ENCODE measurements around the gene FUCA1. TPM values are rescaled to one million over a fixed set of nuclear protein-coding genes. Genes with fewer than 3 reads are reported as not detected.
"Not testable (repeated sequence)": the region's sequence is repeated elsewhere in the genome, so short reads cannot be mapped to it uniquely, and the experiment has no call there.

Gene FUCA1
- total and polyA plus RNA-seq, 4 donors, result 20.2 to 39.1 (median 26.9) TPM

DNA sequence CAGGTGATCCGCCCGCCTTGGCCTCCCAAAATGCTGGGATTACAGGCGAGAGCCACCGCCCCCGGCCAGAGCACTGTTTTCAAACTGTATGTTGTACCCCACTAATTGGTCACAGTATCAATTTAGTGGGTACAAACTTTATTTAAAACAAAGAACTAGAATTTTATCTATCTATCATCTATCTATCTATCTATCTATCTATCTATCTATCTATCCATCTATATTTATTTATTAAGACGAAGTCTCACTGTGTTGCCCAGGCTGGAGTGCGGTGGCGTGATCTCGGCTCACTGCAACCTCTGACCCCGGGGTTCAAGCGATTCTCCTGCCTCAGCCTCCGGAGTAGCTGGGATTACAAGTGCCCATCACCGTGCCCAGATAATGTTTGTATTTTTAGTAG lies 41.5 kb downstream of the FUCA1 start:
- not testable (repeated sequence) for H3K36me3 ChIP-seq (ENCODE audit: control insufficient read depth, insufficient read depth, low read length); H3K9me3 ChIP-seq (ENCODE audit: control insufficient read depth, insufficient read depth, low read length); H3K4me3 ChIP-seq (ENCODE audit: low read depth, low read length); H3K27ac ChIP-seq (ENCODE audit: low read depth, low read length); H3K27me3 ChIP-seq (ENCODE audit: control insufficient read depth, insufficient read depth, low read length); DNase-seq (ENCODE audit: low read depth in 4 of 6, low spot score in 6 of 6); H3K4me1 ChIP-seq (ENCODE audit: control insufficient read depth, insufficient read depth, low read length)
- 95% methylated on average over 8 of the region's 13 CpGs for WGBS (ENCODE audit: insufficient coverage)

DNA sequence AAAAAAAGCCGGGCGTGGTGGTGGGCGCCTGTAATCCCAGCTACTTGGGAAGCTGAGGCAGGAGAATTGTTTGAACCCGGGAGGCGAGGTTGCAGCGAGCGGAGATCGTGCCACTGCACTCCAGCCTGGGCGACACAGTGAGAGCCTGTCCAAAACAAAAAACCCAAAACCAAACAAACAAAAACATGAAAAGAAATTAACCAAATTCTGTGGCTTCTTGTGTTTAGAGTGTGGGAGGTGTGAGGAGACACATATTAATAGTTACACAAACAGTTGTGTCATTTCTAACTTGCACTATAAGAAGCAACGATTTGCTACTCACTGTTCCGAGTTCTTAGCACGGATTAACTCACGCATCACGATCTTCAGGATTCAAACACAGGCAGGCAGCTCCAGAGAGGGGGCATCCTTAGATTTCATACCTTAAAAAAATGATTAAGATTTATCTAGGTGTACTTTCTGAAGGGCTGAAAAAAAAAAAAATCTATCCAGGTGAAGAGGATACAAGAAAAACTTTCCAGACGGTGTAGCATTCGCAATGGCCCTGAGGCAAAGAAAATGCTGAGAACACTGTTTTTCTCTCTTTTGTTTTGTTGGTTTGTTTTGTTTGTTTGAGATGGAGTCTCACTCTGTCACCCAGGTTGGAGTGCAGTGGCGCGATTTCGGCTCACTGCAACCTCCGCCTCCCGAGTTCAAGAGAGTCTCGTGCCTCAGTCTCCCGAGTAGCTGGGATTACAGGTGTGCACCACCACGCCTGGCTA lies 42.1 kb downstream of the FUCA1 start:
- Histone ChIP-seq H3K27me3 (ENCODE audit: control insufficient read depth, insufficient read depth, low read length) (no peaks in the 10 kb centered on the region), H3K36me3 (ENCODE audit: control insufficient read depth, insufficient read depth, low read length) (no peaks in the 10 kb centered on the region), H3K4me1 (ENCODE audit: control insufficient read depth, insufficient read depth, low read length) (peaks cover 4% of the 10 kb centered on the region), H3K4me3 (ENCODE audit: low read depth, low read length) (peak overlapping the region; percentile 93), H3K9me3 (ENCODE audit: control insufficient read depth, insufficient read depth, low read length) (no peaks in the 10 kb centered on the region), H3K27ac (ENCODE audit: low read depth, low read length) (no peak overlapping the region)
- peak in 2 of 6 donors; percentile 11 to 18 for DNase-seq (ENCODE audit: low read depth in 4 of 6, low spot score in 6 of 6)
- 78% methylated on average over 14 of the region's 24 CpGs for WGBS (ENCODE audit: insufficient coverage)

DNA sequence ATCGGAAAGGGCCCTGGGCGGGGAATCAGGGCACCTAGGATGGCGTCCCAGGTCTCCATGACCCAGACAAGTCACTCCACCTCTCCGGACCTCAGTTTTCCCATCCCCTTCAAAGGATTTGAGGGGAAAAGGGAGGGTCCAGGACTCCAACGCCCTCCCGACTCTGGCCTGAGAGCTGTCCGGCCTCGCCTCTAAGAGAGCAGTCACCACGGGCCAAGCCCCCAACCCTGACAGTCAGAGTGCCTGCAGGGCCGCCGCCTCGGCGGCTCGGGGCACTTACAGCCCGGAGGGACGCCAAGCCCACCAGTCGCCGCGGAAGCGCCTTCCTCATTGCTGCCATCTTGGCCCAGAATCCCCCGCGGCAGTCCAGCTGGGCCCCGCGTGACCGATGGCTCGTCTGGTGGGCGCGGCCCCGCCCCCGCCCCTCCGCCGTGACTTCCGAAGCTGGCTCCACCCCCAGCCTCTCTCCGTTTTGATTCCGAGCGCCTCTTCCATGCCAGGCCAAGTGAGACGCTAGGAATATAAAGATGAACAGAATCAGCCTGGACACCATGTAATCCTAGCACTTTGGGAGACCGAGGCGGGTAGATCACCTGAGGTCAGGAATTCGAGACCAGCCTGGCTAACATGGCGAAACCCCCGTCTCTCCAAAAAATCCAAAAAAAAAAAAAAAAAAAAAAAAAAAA lies 42.9 kb downstream of the FUCA1 start, which contains the start of gene HMGCL:
Gene HMGCL (minus strand): TSS at position 354 of the 686 bp plus-strand sequence. CDS start 14 bp downstream, at position 340.
- no peaks in the 10 kb centered on the region for H3K9me3 ChIP-seq (ENCODE audit: control insufficient read depth, insufficient read depth, low read length)
- H3K4me3 ChIP-seq (ENCODE audit: low read depth, low read length), result peak within 1 kb of the TSS; percentile 93
- WGBS (ENCODE audit: insufficient coverage), result 0% methylated on average over 25 of the region's 42 CpGs
- no peaks in the 10 kb centered on the region for H3K27me3 ChIP-seq (ENCODE audit: control insufficient read depth, insufficient read depth, low read length)
- peak; percentile 80 to 98 (median 86) for DNase-seq (ENCODE audit: low read depth in 4 of 6, low spot score in 6 of 6)
- peak within 1 kb of the TSS; percentile 90 for H3K27ac ChIP-seq (ENCODE audit: low read depth, low read length)
- peaks cover 4% of the 10 kb centered on the region for H3K4me1 ChIP-seq (ENCODE audit: control insufficient read depth, insufficient read depth, low read length)
- H3K36me3 ChIP-seq (ENCODE audit: control insufficient read depth, insufficient read depth, low read length), result no peaks in the 10 kb centered on the region

DNA sequence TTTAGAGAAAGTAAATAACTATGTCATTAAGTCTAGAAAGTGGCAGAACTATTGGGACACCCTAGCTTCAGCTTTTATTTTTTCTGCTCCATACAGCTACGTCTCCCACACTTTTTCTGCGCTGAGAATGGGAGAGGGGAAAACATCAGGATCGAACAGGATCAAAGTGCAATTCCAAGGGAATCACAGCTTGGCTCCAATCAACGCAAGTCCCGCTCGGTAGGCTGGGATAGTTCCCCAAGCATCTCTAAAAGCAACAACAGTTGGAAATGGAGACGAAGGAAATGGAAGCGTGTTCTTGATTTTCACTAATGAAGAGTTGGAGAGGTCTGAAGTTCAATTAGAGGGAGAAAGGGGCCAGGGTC lies 43.4 kb downstream of the FUCA1 start:
- Histone ChIP-seq H3K27ac (ENCODE audit: low read depth, low read length) (peak overlapping the region; percentile 90), H3K36me3 (ENCODE audit: control insufficient read depth, insufficient read depth, low read length) (no peaks in the 10 kb centered on the region), H3K9me3 (ENCODE audit: control insufficient read depth, insufficient read depth, low read length) (no peaks in the 10 kb centered on the region), H3K27me3 (ENCODE audit: control insufficient read depth, insufficient read depth, low read length) (no peaks in the 10 kb centered on the region), H3K4me1 (ENCODE audit: control insufficient read depth, insufficient read depth, low read length) (peaks cover 4% of the 10 kb centered on the region), H3K4me3 (ENCODE audit: low read depth, low read length) (peak overlapping the region; percentile 93)
- WGBS (ENCODE audit: insufficient coverage), result 0% methylated on average over 3 of the region's 8 CpGs
- DNase-seq (ENCODE audit: low read depth in 4 of 6, low spot score in 6 of 6), result peak in 1 of 6 donors; percentile 12

- WGBS (ENCODE audit: insufficient coverage), result 86% methylated on average over 6 of the region's 7 CpGs
These were observed 44.3 kb downstream of the FUCA1 start for GRCh38 chr1:23823767-23824166.

GRCh38 chr1:23817633-23818032 lies 50.5 kb downstream of the FUCA1 start:
- WGBS (ENCODE audit: insufficient coverage), result 88% methylated on average over 2 of the region's 3 CpGs

More at GRCh38 chr1:23823767-23824166, 44.3 kb downstream of the FUCA1 start:
- Histone ChIP-seq H3K27me3 (ENCODE audit: control insufficient read depth, insufficient read depth, low read length) (no peaks in the 10 kb centered on the region), H3K27ac (ENCODE audit: low read depth, low read length) (no peak overlapping the region), H3K4me3 (ENCODE audit: low read depth, low read length) (no peak overlapping the region), H3K36me3 (ENCODE audit: control insufficient read depth, insufficient read depth, low read length) (no peaks in the 10 kb centered on the region), H3K9me3 (ENCODE audit: control insufficient read depth, insufficient read depth, low read length) (no peaks in the 10 kb centered on the region), H3K4me1 (ENCODE audit: control insufficient read depth, insufficient read depth, low read length) (peaks cover 4% of the 10 kb centered on the region)
- DNase-seq (ENCODE audit: low read depth in 4 of 6, low spot score in 6 of 6), result no peak

GRCh38 chr1:23816906-23817305 lies 51.2 kb downstream of the FUCA1 start:
- no peaks in the 10 kb centered on the region for H3K9me3 ChIP-seq (ENCODE audit: control insufficient read depth, insufficient read depth, low read length)
- peaks cover 28% of the 10 kb centered on the region for H3K36me3 ChIP-seq (ENCODE audit: control insufficient read depth, insufficient read depth, low read length)
- H3K27ac ChIP-seq (ENCODE audit: low read depth, low read length), result no peak overlapping the region
- H3K4me1 ChIP-seq (ENCODE audit: control insufficient read depth, insufficient read depth, low read length), result no peaks in the 10 kb centered on the region
- no peaks in the 10 kb centered on the region for H3K27me3 ChIP-seq (ENCODE audit: control insufficient read depth, insufficient read depth, low read length)
- H3K4me3 ChIP-seq (ENCODE audit: low read depth, low read length), result no peak overlapping the region
- DNase-seq (ENCODE audit: low read depth in 4 of 6, low spot score in 6 of 6), result peak in 1 of 6 donors; percentile 23

More at GRCh38 chr1:23817633-23818032, 50.5 kb downstream of the FUCA1 start:
- H3K4me1 ChIP-seq (ENCODE audit: control insufficient read depth, insufficient read depth, low read length), result no peaks in the 10 kb centered on the region
- H3K9me3 ChIP-seq (ENCODE audit: control insufficient read depth, insufficient read depth, low read length), result no peaks in the 10 kb centered on the region
- no peak overlapping the region for H3K4me3 ChIP-seq (ENCODE audit: low read depth, low read length)
- DNase-seq (ENCODE audit: low read depth in 4 of 6, low spot score in 6 of 6), result no peak
- no peaks in the 10 kb centered on the region for H3K27me3 ChIP-seq (ENCODE audit: control insufficient read depth, insufficient read depth, low read length)
- peaks cover 23% of the 10 kb centered on the region for H3K36me3 ChIP-seq (ENCODE audit: control insufficient read depth, insufficient read depth, low read length)
- no peak overlapping the region for H3K27ac ChIP-seq (ENCODE audit: low read depth, low read length)

DNA sequence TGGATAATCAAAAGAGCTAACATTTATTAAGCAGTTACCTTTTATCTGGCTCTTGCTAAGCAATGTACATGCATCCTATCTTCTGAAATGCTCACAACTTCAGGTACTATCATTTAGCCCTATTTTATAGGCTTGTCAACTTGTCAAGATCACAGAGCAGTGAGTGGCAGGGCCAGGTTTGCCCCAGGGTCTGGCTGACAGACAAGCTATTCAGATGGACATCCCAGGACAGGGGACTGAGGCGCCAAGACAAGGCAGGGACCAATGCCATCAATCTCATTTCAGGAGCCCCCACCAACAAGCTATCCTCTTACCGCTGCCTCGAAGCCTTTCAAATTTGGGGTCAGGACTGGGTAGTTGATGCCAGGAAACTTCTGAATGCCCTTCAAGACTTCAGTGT lies 51.7 kb downstream of the FUCA1 start:
- WGBS (ENCODE audit: insufficient coverage), result 72% methylated on average over 2 of the region's 3 CpGs
- Histone ChIP-seq H3K27me3 (ENCODE audit: control insufficient read depth, insufficient read depth, low read length) (no peaks in the 10 kb centered on the region), H3K4me3 (ENCODE audit: low read depth, low read length) (no peak overlapping the region), H3K4me1 (ENCODE audit: control insufficient read depth, insufficient read depth, low read length) (no peaks in the 10 kb centered on the region), H3K27ac (ENCODE audit: low read depth, low read length) (no peak overlapping the region), H3K36me3 (ENCODE audit: control insufficient read depth, insufficient read depth, low read length) (peaks cover 28% of the 10 kb centered on the region), H3K9me3 (ENCODE audit: control insufficient read depth, insufficient read depth, low read length) (no peaks in the 10 kb centered on the region)
- DNase-seq (ENCODE audit: low read depth in 4 of 6, low spot score in 6 of 6), result no peak

- Histone ChIP-seq H3K27ac (ENCODE audit: low read depth, low read length) (no peak overlapping the region), H3K27me3 (ENCODE audit: control insufficient read depth, insufficient read depth, low read length) (no peaks in the 10 kb centered on the region), H3K9me3 (ENCODE audit: control insufficient read depth, insufficient read depth, low read length) (no peaks in the 10 kb centered on the region), H3K4me3 (ENCODE audit: low read depth, low read length) (no peak overlapping the region), H3K36me3 (ENCODE audit: control insufficient read depth, insufficient read depth, low read length) (peaks cover 36% of the 10 kb centered on the region), H3K4me1 (ENCODE audit: control insufficient read depth, insufficient read depth, low read length) (no peaks in the 10 kb centered on the region)
- WGBS (ENCODE audit: insufficient coverage), result 100% methylated on average over 4 of the region's 4 CpGs
- DNase-seq (ENCODE audit: low read depth in 4 of 6, low spot score in 6 of 6), result no peak
These were observed 54.1 kb downstream of the FUCA1 start for GRCh38 chr1:23814016-23814415.

All from spinal cord (tissue), 10 donors.